ENCODE results near the gene MCF2L.
A peak's percentile ranks its signal among the peaks of the same experiment; 100 is the strongest.

MCF2L gene

GRCh38 chr13:113086031-113086750 lies 117.2 kb downstream of the MCF2L start:
- no peak for DNase-seq

GRCh38 chr13:113086991-113087922 lies 118.2 kb downstream of the MCF2L start:
- DNase-seq, result no peak

DNA sequence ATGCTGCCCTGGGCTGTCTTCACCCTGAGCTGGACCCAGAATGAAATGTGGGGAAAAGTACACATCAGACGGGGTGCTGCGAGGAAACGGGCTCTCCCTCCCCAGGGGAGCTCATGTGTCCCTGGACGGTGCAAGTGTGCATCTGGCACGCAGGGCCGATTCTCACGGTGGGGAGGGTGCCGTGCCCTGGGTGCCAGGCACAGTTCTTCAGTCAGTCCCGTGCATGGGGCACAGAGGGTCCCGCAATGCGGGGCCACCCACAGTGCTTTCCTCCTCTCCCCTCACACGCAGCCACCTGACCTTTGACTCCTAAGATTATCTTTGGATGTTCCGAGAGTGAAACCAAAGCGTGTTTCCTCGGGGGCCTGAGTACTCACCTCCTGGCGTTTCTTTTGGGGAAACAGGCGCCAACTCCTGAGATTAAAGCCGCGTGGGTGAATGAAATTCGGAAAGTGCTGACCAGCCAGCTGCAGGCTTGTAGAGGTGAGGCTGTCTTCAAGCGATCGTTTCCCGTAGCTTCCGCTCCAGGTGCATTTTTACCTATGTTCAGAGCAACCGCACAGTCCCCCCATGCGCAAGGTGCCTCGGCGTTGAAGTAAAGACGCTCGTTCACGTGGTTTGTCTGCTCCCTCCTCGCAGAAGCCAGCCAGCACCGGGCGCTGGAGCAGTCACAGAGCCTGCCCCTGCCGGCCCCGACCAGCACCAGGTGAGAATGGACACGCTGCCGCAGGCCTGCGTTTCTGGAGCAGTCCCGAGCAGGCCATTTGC lies 119.1 kb downstream of the MCF2L start:
- no peak for DNase-seq

- no peak for DNase-seq
Measured at GRCh38 chr13:113088691-113089020, 119.6 kb downstream of the MCF2L start.

DNA sequence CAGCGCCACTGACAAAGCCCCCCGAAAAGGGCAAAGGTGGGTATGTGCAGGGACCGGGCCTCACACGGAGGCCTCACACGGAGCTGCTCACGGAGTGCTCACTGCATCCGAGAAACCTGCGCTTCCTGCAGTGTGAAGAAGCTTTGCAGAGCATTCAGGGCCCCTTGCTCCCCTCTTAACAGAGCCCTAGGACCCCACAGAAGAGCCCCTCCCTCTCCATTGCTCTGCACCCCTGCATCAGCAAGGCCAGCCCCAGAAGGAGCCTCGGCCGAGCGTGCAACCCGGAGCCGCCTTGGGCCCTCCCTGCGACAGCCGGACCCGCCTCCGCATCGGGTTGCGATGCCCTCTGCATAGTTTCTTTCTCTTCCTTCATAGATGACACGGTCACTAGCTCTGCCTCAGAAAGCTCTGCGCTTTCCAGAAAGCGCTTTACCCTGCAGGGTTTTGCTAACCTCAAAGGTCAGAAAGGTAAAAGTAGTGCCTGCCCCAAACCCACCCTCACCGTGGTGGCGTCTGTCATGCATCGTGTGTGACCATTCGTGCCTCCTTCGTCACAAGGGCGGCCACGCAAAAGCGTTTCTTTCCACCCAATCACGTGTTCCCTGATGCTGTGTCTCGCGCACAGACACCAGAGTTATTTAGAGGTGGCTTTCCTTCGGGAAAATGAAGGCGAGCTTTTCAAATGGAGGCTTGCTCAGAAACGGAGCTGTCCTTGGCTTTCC lies 120.8 kb downstream of the MCF2L start:
- DNase-seq, result no peak

DNA sequence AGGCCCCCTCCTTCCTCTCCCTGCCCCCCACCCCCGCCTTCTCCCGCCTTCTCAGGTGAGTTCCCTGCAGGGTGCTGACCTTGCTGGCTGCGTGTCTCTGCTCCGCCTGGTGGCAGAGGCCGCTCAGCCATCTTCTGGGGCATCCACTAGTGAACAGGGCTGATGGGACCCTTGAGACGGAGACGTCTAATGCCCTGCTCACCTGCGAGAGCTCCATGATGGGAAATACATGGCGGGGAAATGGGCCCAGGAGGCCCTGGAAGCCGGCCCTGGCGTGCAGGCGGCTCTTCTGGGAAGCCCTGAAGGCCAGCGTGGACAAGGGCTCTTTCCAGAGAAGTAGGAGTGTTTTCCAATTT lies 121.4 kb downstream of the MCF2L start:
- no peak for DNase-seq

DNA sequence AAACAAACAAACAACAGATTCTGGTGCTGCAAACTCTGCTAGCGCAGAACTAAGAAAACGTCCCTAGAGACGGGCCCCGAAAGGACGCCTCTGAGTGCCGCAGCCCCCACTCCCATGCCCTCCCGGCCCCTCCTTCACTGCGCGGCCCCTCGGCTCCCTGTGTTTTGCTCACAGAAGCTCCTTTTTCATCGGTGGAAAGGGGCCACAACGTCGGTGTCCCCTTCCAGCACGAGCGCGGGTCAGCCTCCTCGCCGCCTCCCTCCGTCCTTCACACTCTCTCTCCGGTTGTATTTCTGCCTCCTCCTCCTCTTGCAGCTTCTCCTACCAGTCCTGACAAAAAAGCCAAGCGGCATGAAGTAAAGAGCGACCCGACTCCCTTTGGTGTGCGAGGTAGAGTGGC lies 121.8 kb downstream of the MCF2L start:
- DNase-seq, result no peak

DNA sequence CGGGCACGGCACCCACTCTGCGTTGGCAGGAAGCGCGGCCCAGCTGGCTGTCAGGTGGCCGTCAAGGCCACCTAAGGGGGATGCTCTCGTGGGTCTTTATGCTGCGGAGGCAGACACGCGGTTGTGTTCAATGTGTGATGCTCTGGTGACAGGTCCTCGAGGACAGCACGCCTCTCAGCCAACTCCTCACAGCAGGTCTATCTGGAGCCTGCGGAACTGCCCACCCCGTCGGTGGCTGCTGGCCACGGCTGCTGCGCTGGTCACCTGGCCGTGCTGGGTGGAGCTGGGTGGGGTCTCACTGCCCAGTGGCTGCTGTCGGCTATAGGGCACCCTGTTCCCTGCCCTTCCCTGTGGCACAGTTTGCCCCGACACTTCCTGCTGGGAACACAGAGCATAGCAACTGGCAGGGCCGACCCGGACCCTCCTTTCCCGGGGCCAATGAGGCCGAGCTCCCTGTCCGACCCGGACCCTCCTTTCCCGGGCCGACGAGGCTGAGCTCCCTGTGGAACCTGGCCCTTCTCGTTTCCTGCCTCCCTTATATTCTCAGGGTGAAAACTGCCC lies 122.3 kb downstream of the MCF2L start:
- DNase-seq, result no peak

DNA sequence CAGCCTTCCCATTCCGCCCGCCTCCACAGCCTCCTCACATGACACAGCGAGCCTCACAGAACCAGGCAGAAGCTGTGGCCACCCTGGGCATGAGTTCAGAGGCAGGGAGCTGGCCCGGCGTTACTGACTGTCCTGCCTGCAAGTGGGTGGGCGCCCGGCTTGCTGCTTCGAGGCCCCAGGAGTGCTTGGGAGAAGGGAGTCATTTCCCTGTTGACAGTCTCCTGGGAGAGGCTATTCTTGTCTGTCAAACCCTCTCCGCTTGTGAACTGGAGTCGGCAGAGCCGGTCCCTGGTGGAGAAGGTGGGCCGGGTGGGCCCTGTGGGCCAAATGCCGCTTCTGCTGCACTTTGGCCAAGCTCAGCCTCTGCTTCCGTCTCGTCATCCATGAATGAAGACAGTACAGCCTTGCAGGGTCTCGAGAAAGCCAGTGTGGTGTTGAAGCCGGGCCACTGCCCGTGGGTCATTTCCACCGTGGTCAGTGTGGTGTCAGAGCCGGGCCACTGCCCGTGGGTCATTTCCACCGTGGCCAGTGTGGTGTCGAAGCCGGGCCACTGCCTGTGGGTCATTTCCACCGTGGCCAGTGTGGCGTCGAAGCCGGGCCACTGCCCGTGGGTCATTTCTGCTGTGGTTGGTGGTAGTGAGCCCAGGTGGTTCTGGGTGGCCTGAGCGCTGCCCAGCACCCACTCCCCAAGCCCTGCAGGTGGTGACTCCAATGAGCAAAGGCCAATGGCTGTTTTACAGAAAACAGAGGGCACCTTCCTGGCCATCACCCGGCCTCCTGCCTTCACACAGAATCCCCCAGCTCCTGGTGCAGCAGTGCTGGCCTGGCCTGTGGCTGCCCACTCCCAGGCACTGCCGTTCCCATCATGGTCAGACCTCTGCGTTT lies 123.1 kb downstream of the MCF2L start:
- DNase-seq, result no peak

DNA sequence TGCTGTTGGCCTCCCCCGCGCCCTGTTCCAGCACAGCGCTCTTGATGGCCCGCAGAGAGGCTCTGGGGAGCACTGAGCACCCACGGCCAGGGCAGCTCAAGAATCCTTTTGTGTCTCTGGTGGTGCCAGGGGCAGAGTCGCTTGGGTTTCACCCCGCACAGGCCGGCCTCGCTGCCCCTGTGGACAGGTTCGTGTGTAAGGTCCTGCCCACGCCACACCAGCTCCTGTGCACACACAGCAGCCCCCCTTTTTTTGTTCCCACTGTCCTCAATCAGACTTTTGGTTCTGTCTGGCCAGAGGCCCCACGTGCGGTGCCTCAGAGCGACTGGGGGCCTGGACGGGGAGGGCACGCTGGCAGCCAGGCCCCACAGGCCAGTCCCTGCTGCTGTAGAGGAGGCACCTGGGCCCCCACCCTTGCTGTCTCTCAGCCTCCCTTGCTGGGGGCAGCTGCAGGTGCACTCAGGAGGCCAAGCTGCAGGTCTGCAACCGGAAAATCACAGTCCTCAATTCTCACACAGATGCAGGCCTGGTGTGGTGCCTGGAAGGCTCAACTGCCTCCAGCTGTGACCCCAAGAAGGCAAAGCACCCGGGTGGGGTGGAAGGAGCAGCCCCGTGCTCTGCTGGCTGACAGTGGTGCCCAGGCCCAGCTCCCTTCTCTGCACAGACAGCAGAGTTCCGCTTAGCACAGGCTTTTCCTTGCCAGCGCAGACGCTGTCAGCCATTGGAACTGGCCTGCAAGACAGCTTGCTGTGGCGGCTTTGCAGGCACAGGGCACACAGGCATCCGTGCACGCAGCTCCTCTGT lies 124.0 kb downstream of the MCF2L start:
- DNase-seq, result no peak

GRCh38 chr13:113093580-113094409 lies 124.8 kb downstream of the MCF2L start:
- DNase-seq, result no peak

GRCh38 chr13:113094410-113094800 lies 125.4 kb downstream of the MCF2L start:
- no peak for DNase-seq

GRCh38 chr13:113095146-113096051 lies 126.4 kb downstream of the MCF2L start:
- no peak for DNase-seq

- no peak for DNase-seq
Measured at GRCh38 chr13:113096052-113096744, 127.2 kb downstream of the MCF2L start.

- DNase-seq, result no peak
Measured at GRCh38 chr13:113096745-113097305, 127.8 kb downstream of the MCF2L start.

DNA sequence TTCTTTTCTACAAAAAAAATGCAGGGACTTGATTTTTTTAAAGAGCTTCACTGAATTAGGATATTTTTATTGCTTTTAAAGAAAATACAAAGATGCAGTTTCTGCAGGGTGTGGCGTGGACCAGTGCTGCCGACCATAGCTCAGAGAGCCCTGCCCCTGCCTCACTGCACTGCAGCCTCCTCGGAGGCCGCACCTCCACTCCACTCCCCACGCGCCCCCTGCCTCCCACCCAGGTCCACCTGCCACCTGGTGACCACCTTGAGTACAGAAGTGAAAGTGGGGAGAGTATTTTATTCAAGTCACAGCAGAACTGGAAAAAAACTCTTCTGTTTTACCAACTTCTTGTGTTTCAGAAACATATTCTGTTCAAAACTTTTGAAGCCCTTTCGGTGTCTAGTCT lies 128.6 kb downstream of the MCF2L start:
- no peak for DNase-seq

DNA sequence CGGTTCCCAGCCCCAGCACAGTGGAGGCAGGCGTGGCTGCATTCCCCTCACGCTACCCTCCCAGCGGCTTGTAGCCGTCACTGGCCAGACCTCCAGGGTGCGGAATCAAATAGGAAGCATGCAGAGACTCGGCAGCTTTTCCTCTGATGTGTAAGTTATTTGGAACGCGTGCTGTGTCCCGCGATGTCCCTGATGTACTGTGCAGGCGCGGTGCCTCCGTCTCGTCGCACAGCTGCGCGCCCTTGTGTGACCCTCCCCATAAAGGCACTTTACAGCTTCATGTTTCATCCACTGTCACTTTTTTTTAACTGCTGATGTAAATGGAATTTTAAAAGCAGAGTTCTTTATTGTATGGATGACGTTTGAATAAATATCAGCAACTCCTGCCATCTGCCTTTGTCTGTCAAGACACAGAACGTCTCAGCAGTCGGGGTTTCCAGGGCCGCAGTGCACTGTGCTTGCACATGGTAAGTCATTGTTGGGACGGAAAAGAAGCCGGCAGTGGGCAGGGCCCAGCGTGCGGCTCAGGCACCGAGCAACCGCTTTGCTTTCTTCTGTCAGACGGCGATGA lies 129.2 kb downstream of the MCF2L start:
- DNase-seq, result peak; percentile 61

All from fibroblast of skin of abdomen (primary cell).